Common myeloid progenitor, CD34-positive (primary cell): ENCODE measurements around the gene TRPM1.

Experiments used
- CTCF ChIA-PET: fragments of 350-600 bp; sonication (Branson Sonifier 250); formaldehyde crosslinking; loops from one replicate; lab custom pipeline; 2021; ENCODE audit warnings: antibody characterized with exemption; lab: Charles Lee
- POLR2A ChIA-PET: fragments of 350-600 bp; sonication (Branson Sonifier 250); formaldehyde crosslinking; loops from one replicate; lab custom pipeline; 2021; ENCODE audit warnings: antibody characterized with exemption; lab: Charles Lee
- DNase-seq, 3 donors: peaks; one replicate each; pipeline versions ENCODE4 v3.0.0 to v3.0.0-alpha.2; 2013
- H3K27ac ChIP-seq, 2 experiments: 1 replicate in 1 of 2; 2 replicates in 1 of 2; pipeline ENCODE4 v1.7.0; 2013; ENCODE audit warnings: inconsistent platforms in 2 of 2, low read length in 2 of 2, mild to moderate bottlenecking in 2 of 2, low read depth in 1 of 2, moderate library complexity in 1 of 2; ENCODE audit not compliant: severe bottlenecking in 2 of 2, insufficient read depth in 1 of 2, poor library complexity in 1 of 2
- H3K27me3 ChIP-seq, 5 experiments: replicated peaks in 2 of 5; 1 replicate in 3 of 5; 2 replicates in 2 of 5; pipeline versions ENCODE4 v1.6.1 to v1.7.0; 2013; ENCODE audit warnings: low read length in 4 of 5, mild to moderate bottlenecking in 2 of 5, moderate library complexity in 2 of 5, inconsistent platforms in 1 of 5; ENCODE audit not compliant: insufficient read depth in 5 of 5, control insufficient read depth in 4 of 5
- H3K36me3 ChIP-seq, 4 experiments: 1 replicate in 2 of 4; 2 replicates in 2 of 4; pipeline versions ENCODE4 v1.6.1 to v1.7.0; 2013; ENCODE audit warnings: low read length in 3 of 4, control low read depth in 1 of 4, mild to moderate bottlenecking in 1 of 4; ENCODE audit not compliant: control insufficient read depth in 4 of 4, insufficient read depth in 4 of 4
- H3K4me1 ChIP-seq, 4 experiments: 1 replicate in 3 of 4; 2 replicates in 1 of 4; pipeline versions ENCODE4 v1.6.1 to v1.7.1; 2013; ENCODE audit warnings: low read length in 3 of 4, mild to moderate bottlenecking in 3 of 4, control low read depth in 1 of 4, inconsistent platforms in 1 of 4, moderate library complexity in 1 of 4; ENCODE audit not compliant: control insufficient read depth in 4 of 4, insufficient read depth in 4 of 4; ENCODE audit errors: control extremely low read depth in 1 of 4
- H3K4me3 ChIP-seq, 7 experiments: 1 replicate in 4 of 7; 2 replicates in 3 of 7; pipeline versions ENCODE4 v1.5.1 to v1.7.0; 2013; ENCODE audit warnings: mild to moderate bottlenecking in 7 of 7, low read length in 6 of 7, moderate library complexity in 6 of 7, inconsistent platforms in 2 of 7, low read depth in 2 of 7, control low read depth in 1 of 7; ENCODE audit not compliant: insufficient read depth in 4 of 7, control insufficient read depth in 1 of 7; ENCODE audit errors: extremely low read depth in 1 of 7
- H3K9me3 ChIP-seq, 5 experiments: 1 replicate in 4 of 5; 2 replicates in 1 of 5; pipeline versions ENCODE4 v1.6.1 to v1.7.1; 2013; ENCODE audit warnings: low read length in 4 of 5, mild to moderate bottlenecking in 2 of 5, inconsistent platforms in 1 of 5, low read depth in 1 of 5, moderate library complexity in 1 of 5; ENCODE audit not compliant: control insufficient read depth in 4 of 5, insufficient read depth in 2 of 5; ENCODE audit errors: control extremely low read depth in 1 of 5
- WGBS: methylation state at CpG from one replicate; pipeline ENCODE4 v1.1.5; 2013; ENCODE audit not compliant: insufficient coverage; 5-methylcytosine and 5-hydroxymethylcytosine counted together

Gene TRPM1

DNA sequence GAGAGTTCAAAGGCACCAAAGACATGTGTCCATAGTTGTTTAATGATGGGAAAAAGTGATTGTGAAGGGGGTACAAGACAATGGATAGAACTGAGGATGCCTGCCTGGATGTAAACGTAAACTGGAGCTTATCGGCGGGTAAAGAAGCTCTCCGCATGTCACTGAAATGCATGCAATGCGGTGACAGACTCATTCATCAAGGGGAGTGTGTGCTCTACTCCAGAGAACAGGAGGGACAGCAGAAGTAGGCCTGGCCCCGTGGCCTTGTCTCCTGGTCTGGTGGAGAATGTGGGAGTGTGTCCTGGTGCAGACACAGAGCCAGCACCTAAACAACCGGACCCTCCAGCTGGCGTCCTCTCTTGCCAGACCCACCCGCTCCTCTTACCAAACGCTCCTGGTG, 50.6 kb downstream of the TRPM1 start:
- WGBS = 97% methylated on average over 10 of the region's 10 CpGs
- peaks cover 0 to 4% (median 0%) of the 10 kb centered on the region in 5 experiments for H3K9me3 ChIP-seq
- no peak overlapping the region for H3K4me3 ChIP-seq
- H3K4me1 ChIP-seq = peaks cover 2 to 25% (median 15%) of the 10 kb centered on the region in 4 experiments
- DNase-seq = no peak
- ChIA-PET CTCF (interaction anchor here (0.7 kb wide), 1 partner anchor 78 kb away, joined by 3 read pairs; no protein-coding TSS in a partner anchor), POLR2A (no interaction called here)
- H3K27ac ChIP-seq = no peak overlapping the region
- H3K27me3 ChIP-seq = no peaks in the 10 kb centered on the region
- H3K36me3 ChIP-seq = no peaks in the 10 kb centered on the region

DNA sequence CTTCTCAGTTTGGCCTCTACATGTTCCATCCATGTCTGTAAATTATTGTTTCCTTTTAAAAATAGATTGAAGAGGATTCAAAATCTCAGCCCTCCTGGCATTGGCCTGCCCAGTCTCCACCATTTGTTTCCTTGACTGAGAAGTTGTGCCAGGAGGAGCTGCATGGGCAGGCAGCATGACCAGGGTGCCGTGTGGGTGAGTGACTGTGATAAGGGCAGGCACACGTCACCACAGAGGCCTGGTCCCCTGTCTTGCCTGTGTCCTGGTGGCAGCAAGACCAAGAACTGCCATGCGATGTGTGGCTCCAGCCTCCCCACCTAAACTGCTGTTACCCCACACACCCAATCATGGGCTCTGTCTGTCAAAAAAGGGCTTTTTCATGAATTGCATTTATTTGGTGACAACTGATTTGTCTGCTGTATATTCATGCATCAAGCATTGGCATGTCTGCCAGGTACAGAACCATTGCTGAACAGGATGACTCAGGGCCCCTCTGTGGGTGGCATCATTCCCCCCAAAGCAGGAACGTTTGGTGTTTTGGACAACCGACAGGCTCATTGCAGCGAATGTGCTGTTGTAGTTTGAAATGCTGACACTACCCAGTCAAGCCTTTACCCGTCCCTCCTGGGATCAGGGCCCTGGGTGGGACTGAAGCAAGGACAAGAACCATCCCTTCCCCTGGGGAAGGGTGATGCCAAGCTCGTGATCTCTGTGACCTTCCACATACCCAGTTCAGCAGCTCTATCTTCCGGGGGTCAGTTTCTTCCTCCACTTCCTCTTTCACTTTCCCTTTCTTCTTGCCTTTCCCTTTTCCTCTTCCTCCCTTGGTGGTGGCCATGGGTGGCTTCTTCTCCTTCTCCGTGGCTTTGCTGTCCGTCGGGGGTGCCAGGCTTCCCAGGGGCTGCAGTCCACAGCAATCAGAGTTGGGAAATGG, 51.6 kb downstream of the TRPM1 start:
- H3K36me3 ChIP-seq = no peaks in the 10 kb centered on the region
- no peak overlapping the region for H3K27ac ChIP-seq
- DNase-seq = peak; percentile 14 to 32 (median 15)
- ChIA-PET CTCF (interaction anchor here (1.3 to 1.4 kb wide), 2 partner anchors 73 to 79 kb away, joined by 3 to 5 read pairs; no protein-coding TSS in a partner anchor), POLR2A (interaction anchor here (1.1 kb wide), 1 partner anchor 59 kb away, joined by 3 read pairs; the partner anchor contains the start of gene MTMR10)
- H3K27me3 ChIP-seq = no peaks in the 10 kb centered on the region
- WGBS = 76% methylated on average over 8 of the region's 12 CpGs
- H3K9me3 ChIP-seq = no peaks in the 10 kb centered on the region
- peak overlapping the region in 1 of 7 experiments; percentile 9 for H3K4me3 ChIP-seq
- peaks cover 2 to 25% (median 15%) of the 10 kb centered on the region in 4 experiments for H3K4me1 ChIP-seq

- peak overlapping the region in 2 of 7 experiments; percentile 9 to 67 for H3K4me3 ChIP-seq
- peaks cover 2 to 25% (median 15%) of the 10 kb centered on the region in 4 experiments for H3K4me1 ChIP-seq
- ChIA-PET POLR2A (interaction anchor here (0.7 to 1.1 kb wide), 3 partner anchors 25 to 66 kb away, joined by 3 read pairs; partner anchors contain the start of gene MTMR10), CTCF (interaction anchor here (1.3 to 1.4 kb wide), 2 partner anchors 72 to 79 kb away, joined by 3 to 5 read pairs; no protein-coding TSS in a partner anchor)
- DNase-seq = peak; percentile 48 to 83 (median 81)
- H3K27ac ChIP-seq = peak overlapping the region in 1 of 2 experiments; percentile 4
- no peaks in the 10 kb centered on the region for H3K27me3 ChIP-seq
- H3K9me3 ChIP-seq = no peaks in the 10 kb centered on the region
- WGBS = 6% methylated on average over 8 of the region's 10 CpGs
- H3K36me3 ChIP-seq = no peaks in the 10 kb centered on the region
Measured at GRCh38 chr15:31049111-31049510, 52.4 kb downstream of the TRPM1 start.

- DNase-seq = no peak
- Histone ChIP-seq H3K27me3 (no peaks in the 10 kb centered on the region), H3K9me3 (no peaks in the 10 kb centered on the region), H3K4me1 (peaks cover 2 to 25% (median 15%) of the 10 kb centered on the region in 4 experiments), H3K27ac (no peak overlapping the region), H3K36me3 (no peaks in the 10 kb centered on the region), H3K4me3 (no peak overlapping the region)
- ChIA-PET CTCF (no interaction called here), POLR2A (no interaction called here)
- WGBS = 95% methylated on average over 4 of the region's 8 CpGs
Measured at GRCh38 chr15:31047437-31047836, 54.1 kb downstream of the TRPM1 start.

- H3K27me3 ChIP-seq = no peaks in the 10 kb centered on the region
- no peak for DNase-seq
- no peaks in the 10 kb centered on the region for H3K36me3 ChIP-seq
- H3K4me1 ChIP-seq = peaks cover 2 to 25% (median 15%) of the 10 kb centered on the region in 4 experiments
- H3K9me3 ChIP-seq = no peaks in the 10 kb centered on the region
- CTCF ChIA-PET = no interaction called here
- no peak overlapping the region for H3K27ac ChIP-seq
- POLR2A ChIA-PET = no interaction called here
- no peak overlapping the region for H3K4me3 ChIP-seq
- 100% methylated on average over 13 of the region's 19 CpGs for WGBS
Measured at GRCh38 chr15:31046759-31047359, 54.7 kb downstream of the TRPM1 start.

- Histone ChIP-seq H3K36me3 (no peaks in the 10 kb centered on the region), H3K27me3 (no peaks in the 10 kb centered on the region), H3K9me3 (no peaks in the 10 kb centered on the region), H3K4me3 (no peak overlapping the region), H3K4me1 (peaks cover 2 to 20% (median 14%) of the 10 kb centered on the region in 4 experiments), H3K27ac (no peak overlapping the region)
- DNase-seq = no peak
- WGBS = no CpG with 5 or more reads among the region's 3 CpGs
- POLR2A ChIA-PET = no interaction called here
- CTCF ChIA-PET = no interaction called here
Measured at GRCh38 chr15:31045606-31046005, 55.9 kb downstream of the TRPM1 start.
